Measurements from ENCODE around the gene GBX1. TPM values are rescaled to one million over a fixed set of nuclear protein-coding genes. Genes with fewer than 3 reads are reported as not detected.

The GBX1 gene
- polyA plus RNA-seq, 1 donor from 2014 or later, result not detected

GRCh38 chr7:151161757-151162156 lies 5.7 kb downstream of the GBX1 start:
- Histone ChIP-seq H4K20me1 (ENCODE audit: insufficient read depth) (no peaks in the 10 kb centered on the region), H3K4me2 (ENCODE audit: low read length) (no peak overlapping the region), H3K9me3 (ENCODE audit: low read length) (no peaks in the 10 kb centered on the region), H3K9ac (ENCODE audit: low read length) (no peak overlapping the region), H3K79me2 (replicated peaks; ENCODE audit: insufficient read depth, low read length) (no peaks in the 10 kb centered on the region), H3K27ac (ENCODE audit: low read length) (no peak overlapping the region), H3K4me3 (ENCODE audit: low read length) (no peak overlapping the region), H3F3A (ENCODE audit: insufficient read depth, low read length, poor library complexity, severe bottlenecking) (no peaks in the 10 kb centered on the region), H3K9me2 (ENCODE audit: insufficient read depth, low read length) (no peaks in the 10 kb centered on the region), H3K36me3 (ENCODE audit: insufficient read depth, low read length) (no peaks in the 10 kb centered on the region), H2AFZ (ENCODE audit: low read depth, low read length) (no peak overlapping the region), H3K27me3 (ENCODE audit: insufficient read depth, low read depth, low read length) (peaks cover 38% of the 10 kb centered on the region)
- no peak for TF ChIP-seq MXI1 (conservative IDR thresholded peaks at IDR 0.05; ENCODE audit: poor library complexity, severe bottlenecking)
- TF ChIP-seq RAD21 (conservative IDR thresholded peaks at IDR 0.05), result no peak
- TF ChIP-seq TAF1 (IDR thresholded peaks at IDR 0.05; ENCODE audit: low read depth), result no peak
- no peak for TF ChIP-seq EP300 (conservative IDR thresholded peaks at IDR 0.05; ENCODE audit: poor library complexity, severe bottlenecking)
- TF ChIP-seq, protein P1, sequence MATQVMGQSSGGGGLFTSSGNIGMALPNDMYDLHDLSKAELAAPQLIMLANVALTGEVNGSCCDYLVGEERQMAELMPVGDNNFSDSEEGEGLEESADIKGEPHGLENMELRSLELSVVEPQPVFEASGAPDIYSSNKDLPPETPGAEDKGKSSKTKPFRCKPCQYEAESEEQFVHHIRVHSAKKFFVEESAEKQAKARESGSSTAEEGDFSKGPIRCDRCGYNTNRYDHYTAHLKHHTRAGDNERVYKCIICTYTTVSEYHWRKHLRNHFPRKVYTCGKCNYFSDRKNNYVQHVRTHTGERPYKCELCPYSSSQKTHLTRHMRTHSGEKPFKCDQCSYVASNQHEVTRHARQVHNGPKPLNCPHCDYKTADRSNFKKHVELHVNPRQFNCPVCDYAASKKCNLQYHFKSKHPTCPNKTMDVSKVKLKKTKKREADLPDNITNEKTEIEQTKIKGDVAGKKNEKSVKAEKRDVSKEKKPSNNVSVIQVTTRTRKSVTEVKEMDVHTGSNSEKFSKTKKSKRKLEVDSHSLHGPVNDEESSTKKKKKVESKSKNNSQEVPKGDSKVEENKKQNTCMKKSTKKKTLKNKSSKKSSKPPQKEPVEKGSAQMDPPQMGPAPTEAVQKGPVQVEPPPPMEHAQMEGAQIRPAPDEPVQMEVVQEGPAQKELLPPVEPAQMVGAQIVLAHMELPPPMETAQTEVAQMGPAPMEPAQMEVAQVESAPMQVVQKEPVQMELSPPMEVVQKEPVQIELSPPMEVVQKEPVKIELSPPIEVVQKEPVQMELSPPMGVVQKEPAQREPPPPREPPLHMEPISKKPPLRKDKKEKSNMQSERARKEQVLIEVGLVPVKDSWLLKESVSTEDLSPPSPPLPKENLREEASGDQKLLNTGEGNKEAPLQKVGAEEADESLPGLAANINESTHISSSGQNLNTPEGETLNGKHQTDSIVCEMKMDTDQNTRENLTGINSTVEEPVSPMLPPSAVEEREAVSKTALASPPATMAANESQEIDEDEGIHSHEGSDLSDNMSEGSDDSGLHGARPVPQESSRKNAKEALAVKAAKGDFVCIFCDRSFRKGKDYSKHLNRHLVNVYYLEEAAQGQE (IDR thresholded peaks at IDR 0.05; ENCODE audit: borderline replicate concordance), result no peak
- no peak for TF ChIP-seq CTCF (IDR thresholded peaks at IDR 0.05; ENCODE audit: poor library complexity, severe bottlenecking)
- no peak for TF ChIP-seq POLR2AphosphoS5 (IDR thresholded peaks at IDR 0.05)
- TF ChIP-seq SMC3 (conservative IDR thresholded peaks at IDR 0.05; ENCODE audit: poor library complexity), result no peak
- no peak for TF ChIP-seq EZH2 (IDR thresholded peaks at IDR 0.05; ENCODE audit: borderline replicate concordance, insufficient read depth, low read length, poor library complexity, severe bottlenecking)

DNA sequence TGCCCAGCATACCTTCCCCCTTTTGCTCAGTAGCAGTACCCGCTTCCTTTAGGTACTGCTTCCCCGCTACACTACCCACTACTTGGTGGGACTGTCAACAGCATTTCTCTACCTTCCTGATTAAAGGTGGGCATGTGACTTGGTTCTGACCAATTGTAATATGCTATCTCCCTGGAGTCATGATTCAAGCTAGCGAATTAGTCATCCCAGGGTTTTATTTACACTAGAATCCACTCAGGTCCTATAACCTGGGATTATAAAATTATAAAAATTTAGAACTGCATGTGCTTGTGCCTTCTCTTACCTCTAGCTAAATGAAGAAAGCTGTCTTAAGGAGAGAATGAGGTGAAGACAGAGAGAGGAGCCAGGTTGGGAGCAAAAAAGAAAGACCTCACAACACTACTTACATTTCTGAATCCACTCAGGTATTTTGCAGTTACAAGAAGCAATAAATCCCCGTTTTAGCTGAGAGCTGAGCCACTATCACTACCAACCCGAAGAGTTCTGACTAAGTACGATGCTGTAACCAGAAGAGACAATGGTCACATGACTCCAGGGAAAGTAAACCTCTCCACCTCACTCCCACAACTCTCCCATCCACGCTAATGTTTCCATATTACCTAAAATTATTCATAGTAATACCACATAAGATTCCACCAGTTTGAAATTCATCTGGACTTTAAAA lies 9.7 kb downstream of the GBX1 start:
- Histone ChIP-seq H4K20me1 (ENCODE audit: insufficient read depth) (no peaks in the 10 kb centered on the region), H3K4me3 (ENCODE audit: low read length) (no peak overlapping the region), H3K4me2 (ENCODE audit: low read length) (no peak overlapping the region), H3F3A (ENCODE audit: insufficient read depth, low read length, poor library complexity, severe bottlenecking) (no peaks in the 10 kb centered on the region), H3K36me3 (ENCODE audit: insufficient read depth, low read length) (no peaks in the 10 kb centered on the region), H3K9me3 (ENCODE audit: low read length) (no peaks in the 10 kb centered on the region), H3K9ac (ENCODE audit: low read length) (no peak overlapping the region), H2AFZ (ENCODE audit: low read depth, low read length) (no peak overlapping the region), H3K79me2 (replicated peaks; ENCODE audit: insufficient read depth, low read length) (no peaks in the 10 kb centered on the region), H3K9me2 (ENCODE audit: insufficient read depth, low read length) (no peaks in the 10 kb centered on the region), H3K27ac (ENCODE audit: low read length) (no peak overlapping the region), H3K27me3 (ENCODE audit: insufficient read depth, low read depth, low read length) (peaks cover under 1% of the 10 kb centered on the region)
- TF ChIP-seq, protein P1 (IDR thresholded peaks at IDR 0.05; ENCODE audit: borderline replicate concordance), result no peak
- TF ChIP-seq EZH2 (IDR thresholded peaks at IDR 0.05; ENCODE audit: borderline replicate concordance, insufficient read depth, low read length, poor library complexity, severe bottlenecking) (no peak), MXI1 (conservative IDR thresholded peaks at IDR 0.05; ENCODE audit: poor library complexity, severe bottlenecking) (no peak), EP300 (conservative IDR thresholded peaks at IDR 0.05; ENCODE audit: poor library complexity, severe bottlenecking) (no peak), RAD21 (conservative IDR thresholded peaks at IDR 0.05) (no peak), CTCF (IDR thresholded peaks at IDR 0.05; ENCODE audit: poor library complexity, severe bottlenecking) (no peak), TAF1 (IDR thresholded peaks at IDR 0.05; ENCODE audit: low read depth) (no peak), SMC3 (conservative IDR thresholded peaks at IDR 0.05; ENCODE audit: poor library complexity) (no peak), POLR2AphosphoS5 (IDR thresholded peaks at IDR 0.05) (no peak)

Measured in neural cell (in vitro differentiated cells).